MM.1S (cell line): ENCODE results near the gene LCP2.

Source experiments
- DNase-seq: peaks from one replicate; pipeline ENCODE4 v3.0.0-alpha.2; 2015
- H2AFZ ChIP-seq: fragments of 300-600 bp; sonication (generic); 2 replicates; pipeline ENCODE4 v1.6.0; 2016; ENCODE audit warnings: antibody characterized with exemption, low read length
- H3F3A ChIP-seq: fragments of 300-600 bp; sonication (generic); 2 replicates; pipeline ENCODE4 v1.6.1; 2016; ENCODE audit warnings: mild to moderate bottlenecking, antibody characterized with exemption, low read length, moderate library complexity, mixed read lengths; ENCODE audit not compliant: insufficient read depth
- H3K27ac ChIP-seq: fragments of 300-600 bp; sonication (generic); 2 replicates; pipeline ENCODE4 v1.5.1; 2016; ENCODE audit warnings: mild to moderate bottlenecking, low read length
- H3K27me3 ChIP-seq: fragments of 300-600 bp; sonication (generic); replicated peaks from 2 replicates; pipeline ENCODE4 v1.6.0; 2016; ENCODE audit warnings: low read length; ENCODE audit not compliant: insufficient read depth
- H3K36me3 ChIP-seq: fragments of 300-600 bp; sonication (generic); replicated peaks from 2 replicates; pipeline ENCODE4 v1.6.1; 2016; ENCODE audit warnings: mild to moderate bottlenecking, low read length, mixed read lengths; ENCODE audit not compliant: insufficient read depth
- H3K4me1 ChIP-seq: fragments of 300-600 bp; sonication (generic); 2 replicates; pipeline ENCODE4 v1.6.1; 2016; ENCODE audit warnings: low read length, mixed read lengths
- H3K4me2 ChIP-seq: fragments of 300-600 bp; sonication (generic); 2 replicates; pipeline ENCODE4 v1.6.0; 2016; ENCODE audit warnings: low read depth, low read length
- H3K4me3 ChIP-seq: fragments of 300-600 bp; sonication (generic); 2 replicates; pipeline ENCODE4 v1.5.1; 2016; ENCODE audit warnings: low read length, mixed read lengths
- H3K79me2 ChIP-seq: fragments of 300-600 bp; sonication (generic); 2 replicates; pipeline ENCODE4 v1.6.1; 2016; ENCODE audit warnings: mixed run types, low read length, mixed read lengths
- H3K9ac ChIP-seq: fragments of 300-600 bp; sonication (generic); 2 replicates; pipeline ENCODE4 v1.6.1; 2016; ENCODE audit warnings: low read length, mixed read lengths
- H3K9me2 ChIP-seq: fragments of 300-600 bp; sonication (generic); replicated peaks from 2 replicates; pipeline ENCODE4 v1.6.1; 2016; ENCODE audit warnings: mild to moderate bottlenecking, low read length, mixed read lengths; ENCODE audit not compliant: insufficient read depth
- H3K9me3 ChIP-seq: fragments of 300-600 bp; sonication (generic); replicated peaks from 2 replicates; pipeline ENCODE4 v1.6.1; 2016; ENCODE audit warnings: mild to moderate bottlenecking, low read length, mixed read lengths; ENCODE audit not compliant: insufficient read depth
- H4K20me1 ChIP-seq: fragments of 300-600 bp; sonication (generic); 2 replicates; pipeline ENCODE4 v1.6.1; 2016; ENCODE audit warnings: mild to moderate bottlenecking, low read length, moderate library complexity, mixed read lengths; ENCODE audit not compliant: insufficient read depth
- EZH2 ChIP-seq: fragments of 300-600 bp; sonication (generic); optimal IDR thresholded peaks from 2 replicates; pipeline ENCODE3; 2017; ENCODE audit warnings: low read depth, mild to moderate bottlenecking, antibody characterized with exemption, low read length, mixed read lengths
- EZH2phosphoT487 ChIP-seq: fragments of 300-600 bp; sonication (generic); IDR thresholded peaks from 2 replicates; pipeline ENCODE4 v1.6.1; 2018; ENCODE audit warnings: antibody characterized with exemption, low read length
- TF ChIP-seq, protein P1 (sequence below): fragments of 300-600 bp; sonication (generic); IDR thresholded peaks from 2 replicates; pipeline ENCODE4 v1.5.1; 2016; ENCODE audit warnings: antibody characterized with exemption, low read length, mixed read lengths

The LCP2 gene

GRCh38 chr5:170311511-170312300 is 14.1 kb upstream of the LCP2 start:
- H3K9me2 ChIP-seq, result no peaks in the 10 kb centered on the region
- no peak for DNase-seq
- H3K79me2 ChIP-seq, result no peaks in the 10 kb centered on the region
- H2AFZ ChIP-seq, result no peak overlapping the region
- no peaks in the 10 kb centered on the region for H4K20me1 ChIP-seq
- no peaks in the 10 kb centered on the region for H3K27me3 ChIP-seq
- TF ChIP-seq, protein P1, sequence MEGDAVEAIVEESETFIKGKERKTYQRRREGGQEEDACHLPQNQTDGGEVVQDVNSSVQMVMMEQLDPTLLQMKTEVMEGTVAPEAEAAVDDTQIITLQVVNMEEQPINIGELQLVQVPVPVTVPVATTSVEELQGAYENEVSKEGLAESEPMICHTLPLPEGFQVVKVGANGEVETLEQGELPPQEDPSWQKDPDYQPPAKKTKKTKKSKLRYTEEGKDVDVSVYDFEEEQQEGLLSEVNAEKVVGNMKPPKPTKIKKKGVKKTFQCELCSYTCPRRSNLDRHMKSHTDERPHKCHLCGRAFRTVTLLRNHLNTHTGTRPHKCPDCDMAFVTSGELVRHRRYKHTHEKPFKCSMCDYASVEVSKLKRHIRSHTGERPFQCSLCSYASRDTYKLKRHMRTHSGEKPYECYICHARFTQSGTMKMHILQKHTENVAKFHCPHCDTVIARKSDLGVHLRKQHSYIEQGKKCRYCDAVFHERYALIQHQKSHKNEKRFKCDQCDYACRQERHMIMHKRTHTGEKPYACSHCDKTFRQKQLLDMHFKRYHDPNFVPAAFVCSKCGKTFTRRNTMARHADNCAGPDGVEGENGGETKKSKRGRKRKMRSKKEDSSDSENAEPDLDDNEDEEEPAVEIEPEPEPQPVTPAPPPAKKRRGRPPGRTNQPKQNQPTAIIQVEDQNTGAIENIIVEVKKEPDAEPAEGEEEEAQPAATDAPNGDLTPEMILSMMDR, result no peak
- TF ChIP-seq EZH2phosphoT487 (no peak), EZH2 (no peak)
- H3K9ac ChIP-seq, result no peak overlapping the region
- H3K4me3 ChIP-seq, result no peak overlapping the region
- no peaks in the 10 kb centered on the region for H3K36me3 ChIP-seq
- no peak overlapping the region for H3K27ac ChIP-seq
- no peaks in the 10 kb centered on the region for H3K9me3 ChIP-seq
- H3F3A ChIP-seq, result no peaks in the 10 kb centered on the region
- H3K4me1 ChIP-seq, result no peaks in the 10 kb centered on the region
- H3K4me2 ChIP-seq, result no peak overlapping the region

DNA sequence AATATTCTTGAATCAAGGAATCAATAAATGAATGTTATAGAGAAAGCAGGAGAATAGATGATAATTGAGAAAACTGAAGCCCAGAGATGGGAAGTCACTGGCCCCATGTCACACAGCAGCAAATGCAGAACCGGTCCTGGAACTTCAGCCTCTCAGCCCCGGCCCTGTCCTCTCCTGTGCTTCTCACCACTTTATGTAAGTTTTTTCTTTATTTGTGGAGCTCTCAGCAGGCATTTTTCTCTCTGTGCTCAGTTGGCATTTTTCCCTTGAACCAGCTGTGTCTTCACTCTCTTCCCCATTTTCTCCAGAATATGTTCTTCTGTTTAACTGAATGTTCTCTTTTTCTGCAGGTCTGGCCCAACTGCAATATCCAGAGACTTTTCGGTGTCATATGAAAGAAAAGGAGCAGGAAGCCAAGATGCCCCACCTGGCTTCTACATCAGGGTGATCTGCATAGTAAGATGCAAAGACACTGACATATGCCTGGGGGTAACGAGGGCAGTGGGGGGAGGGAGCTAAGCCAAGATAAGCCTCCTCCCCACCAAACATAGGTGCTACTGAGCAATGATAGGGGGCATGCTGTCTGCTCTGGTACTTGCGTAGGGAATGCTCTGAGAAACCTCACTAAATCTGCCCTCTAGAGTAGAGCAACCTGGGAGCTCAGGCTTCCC is 12.8 kb upstream of the LCP2 start:
- no peak for DNase-seq
- H3K36me3 ChIP-seq, result no peaks in the 10 kb centered on the region
- no peaks in the 10 kb centered on the region for H3K27me3 ChIP-seq
- no peaks in the 10 kb centered on the region for H4K20me1 ChIP-seq
- H3K4me1 ChIP-seq, result no peaks in the 10 kb centered on the region
- H3K9me3 ChIP-seq, result no peaks in the 10 kb centered on the region
- no peaks in the 10 kb centered on the region for H3K79me2 ChIP-seq
- no peak overlapping the region for H3K27ac ChIP-seq
- no peaks in the 10 kb centered on the region for H3K9me2 ChIP-seq
- no peak overlapping the region for H3K9ac ChIP-seq
- no peak overlapping the region for H2AFZ ChIP-seq
- H3K4me3 ChIP-seq, result no peak overlapping the region
- TF ChIP-seq EZH2phosphoT487, result no peak
- no peak for TF ChIP-seq EZH2
- TF ChIP-seq, protein P1, result no peak
- H3F3A ChIP-seq, result no peaks in the 10 kb centered on the region
- no peak overlapping the region for H3K4me2 ChIP-seq

DNA sequence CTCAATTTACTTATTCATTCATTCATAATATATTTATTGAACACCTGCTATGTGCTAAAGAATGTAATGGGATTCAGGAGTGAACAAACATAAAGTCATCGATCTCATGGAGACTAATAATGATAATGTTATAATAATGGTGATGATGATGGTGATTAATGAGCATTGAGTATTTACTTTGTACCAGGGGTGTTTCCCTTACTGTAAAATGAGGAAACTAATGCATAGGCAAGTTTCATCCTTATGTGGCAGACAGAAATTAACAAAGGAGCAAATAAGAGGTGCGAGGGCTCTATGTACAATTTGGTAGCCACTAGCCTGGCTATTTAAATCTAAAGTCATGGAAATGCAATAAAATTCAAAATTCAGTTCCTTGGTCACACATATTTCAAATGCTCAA is 11.1 kb upstream of the LCP2 start:
- peaks cover 5% of the 10 kb centered on the region for H3K4me1 ChIP-seq
- H4K20me1 ChIP-seq, result no peaks in the 10 kb centered on the region
- no peaks in the 10 kb centered on the region for H3K36me3 ChIP-seq
- H3K9me2 ChIP-seq, result no peaks in the 10 kb centered on the region
- no peak overlapping the region for H2AFZ ChIP-seq
- DNase-seq, result no peak
- no peaks in the 10 kb centered on the region for H3K79me2 ChIP-seq
- TF ChIP-seq, protein P1, result no peak
- TF ChIP-seq EZH2phosphoT487, result no peak
- no peak for TF ChIP-seq EZH2
- no peak overlapping the region for H3K4me3 ChIP-seq
- no peaks in the 10 kb centered on the region for H3K9me3 ChIP-seq
- H3K4me2 ChIP-seq, result no peak overlapping the region
- H3K27me3 ChIP-seq, result no peaks in the 10 kb centered on the region
- H3F3A ChIP-seq, result no peaks in the 10 kb centered on the region
- no peak overlapping the region for H3K27ac ChIP-seq
- H3K9ac ChIP-seq, result no peak overlapping the region
